Epithelial cell of proximal tubule (primary cell): ENCODE results near the gene MEPCE. TPM values are rescaled to one million over a fixed set of nuclear protein-coding genes. Genes with fewer than 3 reads are reported as not detected.

Source experiments
- DNase-seq: peaks from one replicate; pipeline ENCODE4 v3.0.0-alpha.2; 2011; ENCODE audit warnings: low read depth
- H3K4me3 ChIP-seq: 2 replicates; pipeline ENCODE4 v1.5.1; 2011; ENCODE audit warnings: low read depth, mild to moderate bottlenecking, low read length
- CTCF ChIP-seq: conservative IDR thresholded peaks from 2 replicates; pipeline ENCODE4 v1.5.1; 2012; ENCODE audit warnings: low read depth, mild to moderate bottlenecking, low read length
- total RNA-seq: library from RNA; depleted of rRNA; stranded (reverse); fragments of >200 nt; gene quantifications from 2 replicates; pipeline ENCODE4 v1.2.3, GENCODE V29; 2015

Gene MEPCE
- total RNA-seq, 1 donor from 2014 or later = 34.1 TPM

GRCh38 chr7:100419660-100420226 is 9.9 kb upstream of the MEPCE start:
- no peak for TF ChIP-seq CTCF
- no peak for DNase-seq
- H3K4me3 ChIP-seq = no peak overlapping the region

- no peak for TF ChIP-seq CTCF
- no peak for DNase-seq
- H3K4me3 ChIP-seq = no peak overlapping the region
Measured at GRCh38 chr7:100423315-100423714, 6.3 kb upstream of the MEPCE start.

- no peak for TF ChIP-seq CTCF
- no peak overlapping the region for H3K4me3 ChIP-seq
- no peak for DNase-seq
Measured at GRCh38 chr7:100425347-100425746, 4.3 kb upstream of the MEPCE start.

- DNase-seq = no peak
- no peak overlapping the region for H3K4me3 ChIP-seq
- no peak for TF ChIP-seq CTCF
Measured at GRCh38 chr7:100426516-100426915, 3.1 kb upstream of the MEPCE start.

- DNase-seq = no peak
- H3K4me3 ChIP-seq = peak overlapping the region; percentile 92
- no peak for TF ChIP-seq CTCF
Measured at GRCh38 chr7:100427762-100428198, 1.9 kb upstream of the MEPCE start.

GRCh38 chr7:100428199-100428966 is 1.2 kb upstream of the MEPCE start, which contains the start of gene ZCWPW1:
Gene ZCWPW1, minus strand, starts transcription at chr7:100428703. Its CDS starts 8,054 bp downstream, at chr7:100420649.
- peak; percentile 85 for DNase-seq
- peak within 1 kb of the TSS; percentile 92 for H3K4me3 ChIP-seq
- no peak for TF ChIP-seq CTCF
